Measurements from ENCODE around the gene VEPH1. TPM values are rescaled to one million over a fixed set of nuclear protein-coding genes. Genes with fewer than 3 reads are reported as not detected.

The VEPH1 gene
- total RNA-seq, 3 donors from 2014 or later = 0.21 to 0.23 TPM; not detected in 1

GRCh38 chr3:157241599-157241998 is 261.6 kb downstream of the VEPH1 start:
- Mint-ChIP-seq H3K27me3 (ENCODE audit: low read depth) (no peaks in the 10 kb centered on the region), H3K36me3 (ENCODE audit: insufficient read depth) (peaks cover 2% of the 10 kb centered on the region), H3K4me1 (ENCODE audit: low read depth) (peaks cover 2% of the 10 kb centered on the region), H3K4me3 (no peak overlapping the region), H3K9me3 (no peaks in the 10 kb centered on the region)
- no peak for DNase-seq
- no peak for ATAC-seq

- no peak for ATAC-seq
- H3K4me1 Mint-ChIP-seq (ENCODE audit: low read depth) = peaks cover 2% of the 10 kb centered on the region
- peaks cover 2% of the 10 kb centered on the region for H3K36me3 Mint-ChIP-seq (ENCODE audit: insufficient read depth)
- no peaks in the 10 kb centered on the region for H3K9me3 Mint-ChIP-seq
- no peak overlapping the region for H3K4me3 Mint-ChIP-seq
- DNase-seq = no peak
- no peaks in the 10 kb centered on the region for H3K27me3 Mint-ChIP-seq (ENCODE audit: low read depth)
Observed at GRCh38 chr3:157240408-157240807, 262.8 kb downstream of the VEPH1 start.

- peak; percentile 100 for ATAC-seq
- no peaks in the 10 kb centered on the region for H3K27me3 Mint-ChIP-seq (ENCODE audit: low read depth)
Observed at GRCh38 chr3:157239082-157239704, 264.0 kb downstream of the VEPH1 start.

GRCh38 chr3:157238457-157238856 is 264.8 kb downstream of the VEPH1 start:
- DNase-seq (no peak), ATAC-seq (no peak)
- peaks cover 2% of the 10 kb centered on the region for H3K4me1 Mint-ChIP-seq (ENCODE audit: low read depth)
- H3K36me3 Mint-ChIP-seq (ENCODE audit: insufficient read depth) = peaks cover 2% of the 10 kb centered on the region
- H3K4me3 Mint-ChIP-seq = no peak overlapping the region
- no peaks in the 10 kb centered on the region for H3K27me3 Mint-ChIP-seq (ENCODE audit: low read depth)
- H3K9me3 Mint-ChIP-seq = no peaks in the 10 kb centered on the region

More at GRCh38 chr3:157239082-157239704, 264.0 kb downstream of the VEPH1 start:
- DNase-seq = peak; percentile 65
- Mint-ChIP-seq H3K4me3 (no peak overlapping the region), H3K9me3 (no peaks in the 10 kb centered on the region), H3K4me1 (ENCODE audit: low read depth) (peaks cover 2% of the 10 kb centered on the region), H3K36me3 (ENCODE audit: insufficient read depth) (peaks cover 2% of the 10 kb centered on the region)

GRCh38 chr3:157237886-157238285 is 265.3 kb downstream of the VEPH1 start:
- Mint-ChIP-seq H3K36me3 (ENCODE audit: insufficient read depth) (peaks cover 2% of the 10 kb centered on the region), H3K27me3 (ENCODE audit: low read depth) (no peaks in the 10 kb centered on the region), H3K9me3 (no peaks in the 10 kb centered on the region), H3K4me3 (no peak overlapping the region), H3K4me1 (ENCODE audit: low read depth) (peaks cover 2% of the 10 kb centered on the region)
- DNase-seq = no peak
- ATAC-seq = no peak

- DNase-seq = no peak
- Mint-ChIP-seq H3K36me3 (ENCODE audit: insufficient read depth) (no peaks in the 10 kb centered on the region), H3K27me3 (ENCODE audit: low read depth) (no peaks in the 10 kb centered on the region)
Observed at GRCh38 chr3:157235291-157235690, 267.9 kb downstream of the VEPH1 start.

GRCh38 chr3:157233923-157234322 is 269.3 kb downstream of the VEPH1 start:
- no peaks in the 10 kb centered on the region for H3K36me3 Mint-ChIP-seq (ENCODE audit: insufficient read depth)
- DNase-seq (no peak), ATAC-seq (no peak)
- H3K4me1 Mint-ChIP-seq (ENCODE audit: low read depth) = peaks cover under 1% of the 10 kb centered on the region
- no peak overlapping the region for H3K4me3 Mint-ChIP-seq
- H3K9me3 Mint-ChIP-seq = no peaks in the 10 kb centered on the region
- H3K27me3 Mint-ChIP-seq (ENCODE audit: low read depth) = no peaks in the 10 kb centered on the region

More at GRCh38 chr3:157235291-157235690, 267.9 kb downstream of the VEPH1 start:
- no peak for ATAC-seq
- peaks cover 2% of the 10 kb centered on the region for H3K4me1 Mint-ChIP-seq (ENCODE audit: low read depth)
- no peaks in the 10 kb centered on the region for H3K9me3 Mint-ChIP-seq
- H3K4me3 Mint-ChIP-seq = no peak overlapping the region

- no peak for DNase-seq
- Mint-ChIP-seq H3K27me3 (ENCODE audit: low read depth) (no peaks in the 10 kb centered on the region), H3K4me3 (no peak overlapping the region), H3K4me1 (ENCODE audit: low read depth) (no peaks in the 10 kb centered on the region), H3K36me3 (ENCODE audit: insufficient read depth) (no peaks in the 10 kb centered on the region), H3K9me3 (no peaks in the 10 kb centered on the region)
- ATAC-seq = no peak
Observed at GRCh38 chr3:157232141-157232540, 271.1 kb downstream of the VEPH1 start.

GRCh38 chr3:157231071-157231470 is 272.1 kb downstream of the VEPH1 start:
- peaks cover 3% of the 10 kb centered on the region for H3K4me1 Mint-ChIP-seq (ENCODE audit: low read depth)
- H3K36me3 Mint-ChIP-seq (ENCODE audit: insufficient read depth) = no peaks in the 10 kb centered on the region
- no peaks in the 10 kb centered on the region for H3K27me3 Mint-ChIP-seq (ENCODE audit: low read depth)

GRCh38 chr3:157226173-157226847 is 276.9 kb downstream of the VEPH1 start:
- no peaks in the 10 kb centered on the region for H3K9me3 Mint-ChIP-seq
- DNase-seq (no peak), ATAC-seq (peak in 1 of 2 donors; percentile 56)
- no peaks in the 10 kb centered on the region for H3K27me3 Mint-ChIP-seq (ENCODE audit: low read depth)
- no peaks in the 10 kb centered on the region for H3K36me3 Mint-ChIP-seq (ENCODE audit: insufficient read depth)
- no peak overlapping the region for H3K4me3 Mint-ChIP-seq
- peaks cover 5% of the 10 kb centered on the region for H3K4me1 Mint-ChIP-seq (ENCODE audit: low read depth)

More at GRCh38 chr3:157231071-157231470, 272.1 kb downstream of the VEPH1 start:
- Mint-ChIP-seq H3K9me3 (no peaks in the 10 kb centered on the region), H3K4me3 (no peak overlapping the region)
- no peak for DNase-seq
- ATAC-seq = no peak

- no peak for DNase-seq
- Mint-ChIP-seq H3K9me3 (no peaks in the 10 kb centered on the region), H3K27me3 (ENCODE audit: low read depth) (no peaks in the 10 kb centered on the region), H3K36me3 (ENCODE audit: insufficient read depth) (no peaks in the 10 kb centered on the region), H3K4me1 (ENCODE audit: low read depth) (peaks cover 5% of the 10 kb centered on the region), H3K4me3 (no peak overlapping the region)
- ATAC-seq = no peak
Observed at GRCh38 chr3:157225001-157225400, 278.2 kb downstream of the VEPH1 start.

- H3K27me3 Mint-ChIP-seq (ENCODE audit: low read depth) = no peaks in the 10 kb centered on the region
- no peak for ATAC-seq
- H3K4me3 Mint-ChIP-seq = no peak overlapping the region
- H3K9me3 Mint-ChIP-seq = no peaks in the 10 kb centered on the region
- H3K4me1 Mint-ChIP-seq (ENCODE audit: low read depth) = peaks cover under 1% of the 10 kb centered on the region
- no peaks in the 10 kb centered on the region for H3K36me3 Mint-ChIP-seq (ENCODE audit: insufficient read depth)
- no peak for DNase-seq
Observed at GRCh38 chr3:157220883-157221282, 282.3 kb downstream of the VEPH1 start.

GRCh38 chr3:157220211-157220610 is 283.0 kb downstream of the VEPH1 start:
- Mint-ChIP-seq H3K9me3 (no peaks in the 10 kb centered on the region), H3K4me3 (no peak overlapping the region), H3K4me1 (ENCODE audit: low read depth) (no peaks in the 10 kb centered on the region), H3K36me3 (ENCODE audit: insufficient read depth) (no peaks in the 10 kb centered on the region), H3K27me3 (ENCODE audit: low read depth) (no peaks in the 10 kb centered on the region)
- DNase-seq = no peak
- no peak for ATAC-seq

GRCh38 chr3:157219215-157219614 is 284.0 kb downstream of the VEPH1 start:
- H3K27me3 Mint-ChIP-seq (ENCODE audit: low read depth) = no peaks in the 10 kb centered on the region
- ATAC-seq = no peak
- no peaks in the 10 kb centered on the region for H3K36me3 Mint-ChIP-seq (ENCODE audit: insufficient read depth)
- H3K9me3 Mint-ChIP-seq = no peaks in the 10 kb centered on the region
- no peak for DNase-seq
- H3K4me1 Mint-ChIP-seq (ENCODE audit: low read depth) = no peaks in the 10 kb centered on the region
- H3K4me3 Mint-ChIP-seq = no peak overlapping the region
